ENCODE measurements around the gene ISG20. TPM values are rescaled to one million over a fixed set of nuclear protein-coding genes. Genes with fewer than 3 reads are reported as not detected.
"Not testable (repeated sequence)": the region's sequence is repeated elsewhere in the genome, so short reads cannot be mapped to it uniquely, and the experiment has no call there.

Gene ISG20
- total RNA-seq, 1 experiment from 2014 or later: 59.0 TPM

- no peak for DNase-seq (ENCODE audit: low spot score)
Observed at GRCh38 chr15:88618686-88619085, 20.1 kb upstream of the ISG20 start.

GRCh38 chr15:88619796-88620195, 19.0 kb upstream of the ISG20 start:
- no peak for DNase-seq (ENCODE audit: low spot score)

GRCh38 chr15:88620995-88621772, 17.6 kb upstream of the ISG20 start, which contains the start of gene AEN:
Gene AEN, plus strand, starts transcription at chr15:88621340. Its CDS starts 4,870 bp downstream, at chr15:88626210.
- DNase-seq (ENCODE audit: low spot score): peak; percentile 98

- DNase-seq (ENCODE audit: low spot score): peak; percentile 60
Observed at GRCh38 chr15:88621789-88622604, 16.8 kb upstream of the ISG20 start.

GRCh38 chr15:88622605-88622975, 16.2 kb upstream of the ISG20 start:
- no peak for DNase-seq (ENCODE audit: low spot score)

GRCh38 chr15:88623061-88623460, 15.8 kb upstream of the ISG20 start:
- DNase-seq (ENCODE audit: low spot score): no peak

- no peak for DNase-seq (ENCODE audit: low spot score)
Observed at GRCh38 chr15:88623632-88624031, 15.2 kb upstream of the ISG20 start.

- DNase-seq (ENCODE audit: low spot score): no peak
Observed at GRCh38 chr15:88624156-88624970, 14.5 kb upstream of the ISG20 start.

- DNase-seq (ENCODE audit: low spot score): no peak
Observed at GRCh38 chr15:88624971-88625490, 13.8 kb upstream of the ISG20 start.

- DNase-seq (ENCODE audit: low spot score): no peak
Observed at GRCh38 chr15:88625943-88626741, 12.7 kb upstream of the ISG20 start.

GRCh38 chr15:88627463-88627862, 11.4 kb upstream of the ISG20 start:
- no peak for DNase-seq (ENCODE audit: low spot score)

- no peak for DNase-seq (ENCODE audit: low spot score)
Observed at GRCh38 chr15:88628018-88628654, 10.7 kb upstream of the ISG20 start.

- DNase-seq (ENCODE audit: low spot score): no peak
Observed at GRCh38 chr15:88629071-88629470, 9.7 kb upstream of the ISG20 start.

- peak; percentile 40 for DNase-seq (ENCODE audit: low spot score)
Observed at GRCh38 chr15:88630141-88630721, 8.6 kb upstream of the ISG20 start.

- DNase-seq (ENCODE audit: low spot score): no peak
Observed at GRCh38 chr15:88630798-88631463, 7.9 kb upstream of the ISG20 start.

GRCh38 chr15:88631464-88632028, 7.3 kb upstream of the ISG20 start:
- DNase-seq (ENCODE audit: low spot score): no peak

GRCh38 chr15:88632797-88633196, 6.0 kb upstream of the ISG20 start:
- DNase-seq (ENCODE audit: low spot score): not testable (repeated sequence)

- DNase-seq (ENCODE audit: low spot score): no peak
Observed at GRCh38 chr15:88634449-88634848, 4.4 kb upstream of the ISG20 start.

- no peak for DNase-seq (ENCODE audit: low spot score)
Observed at GRCh38 chr15:88635318-88635717, 3.5 kb upstream of the ISG20 start.

All from HT-29 (cell line).